HG03175 (cell line): Measurements from ENCODE around the gene HDLBP.
A peak's percentile ranks its signal among the peaks of the same experiment; 100 is the strongest.

Experiments used
- ATAC-seq: cut with Tn5 transposase; IDR thresholded peaks from one replicate; pipeline ENCODE4 v1.9.1; 2021; ENCODE audit warnings: mild to moderate bottlenecking, moderate library complexity; ENCODE audit not compliant: unreplicated experiment

HDLBP gene

GRCh38 chr2:241230435-241230834, 85.0 kb downstream of the HDLBP start:
- ATAC-seq = no peak

- ATAC-seq = no peak
Observed at GRCh38 chr2:241229563-241230401, 85.7 kb downstream of the HDLBP start.

GRCh38 chr2:241228860-241229516, 86.5 kb downstream of the HDLBP start:
- ATAC-seq = no peak

- ATAC-seq = no peak
Observed at GRCh38 chr2:241228081-241228859, 87.2 kb downstream of the HDLBP start.

GRCh38 chr2:241227594-241227993, 87.9 kb downstream of the HDLBP start:
- no peak for ATAC-seq

- ATAC-seq = no peak
Observed at GRCh38 chr2:241226723-241227572, 88.5 kb downstream of the HDLBP start.

- no peak for ATAC-seq
Observed at GRCh38 chr2:241225983-241226382, 89.5 kb downstream of the HDLBP start.

GRCh38 chr2:241225545-241225944, 89.9 kb downstream of the HDLBP start:
- no peak for ATAC-seq

GRCh38 chr2:241224851-241225438, 90.5 kb downstream of the HDLBP start:
- ATAC-seq = no peak

- no peak for ATAC-seq
Observed at GRCh38 chr2:241224018-241224850, 91.2 kb downstream of the HDLBP start.

GRCh38 chr2:241223211-241224017, 92.1 kb downstream of the HDLBP start:
- no peak for ATAC-seq

- no peak for ATAC-seq
Observed at GRCh38 chr2:241219856-241220356, 95.6 kb downstream of the HDLBP start.

- ATAC-seq = no peak
Observed at GRCh38 chr2:241219030-241219382, 96.5 kb downstream of the HDLBP start.

- ATAC-seq = no peak
Observed at GRCh38 chr2:241218131-241219029, 97.1 kb downstream of the HDLBP start.

- ATAC-seq = peak; percentile 60
Observed at GRCh38 chr2:241217320-241218031, 98.0 kb downstream of the HDLBP start.

- ATAC-seq = no peak
Observed at GRCh38 chr2:241216211-241216761, 99.2 kb downstream of the HDLBP start.
